HFF-Myc (cell line): ENCODE data around the gene DCAF6.

Source experiments
- DNase-seq: peaks from one replicate; pipeline ENCODE4 v3.0.0-alpha.2; 2011; ENCODE audit warnings: low read depth; ENCODE audit errors: extremely low read depth
- H3K4me3 ChIP-seq: replicated peaks from 2 replicates; pipeline ENCODE4 v1.5.1; 2011; ENCODE audit warnings: low read depth, mild to moderate bottlenecking, control low read depth, low read length
- CTCF ChIP-seq: IDR thresholded peaks from 2 replicates; pipeline ENCODE4 v1.5.1; 2012; ENCODE audit warnings: mild to moderate bottlenecking, low read depth, low read length, control low read depth; ENCODE audit errors: missing control alignments

DCAF6 gene

GRCh38 chr1:168032029-168032428 lies 95.5 kb downstream of the DCAF6 start:
- TF ChIP-seq CTCF = no peak
- no peak for DNase-seq
- no peak overlapping the region for H3K4me3 ChIP-seq

- H3K4me3 ChIP-seq = no peak overlapping the region
- no peak for DNase-seq
- no peak for TF ChIP-seq CTCF
Observed at GRCh38 chr1:168035345-168035744, 98.9 kb downstream of the DCAF6 start.

- DNase-seq = no peak
- no peak for TF ChIP-seq CTCF
Observed at GRCh38 chr1:168042362-168042761, 105.9 kb downstream of the DCAF6 start.

GRCh38 chr1:168045311-168045710 lies 108.8 kb downstream of the DCAF6 start:
- no peak for TF ChIP-seq CTCF
- no peak overlapping the region for H3K4me3 ChIP-seq
- DNase-seq = no peak

More at GRCh38 chr1:168042362-168042761, 105.9 kb downstream of the DCAF6 start:
- H3K4me3 ChIP-seq = no peak overlapping the region

- DNase-seq = no peak
- no peak for TF ChIP-seq CTCF
- no peak overlapping the region for H3K4me3 ChIP-seq
Observed at GRCh38 chr1:168050307-168050706, 113.8 kb downstream of the DCAF6 start.

GRCh38 chr1:168050880-168051279 lies 114.4 kb downstream of the DCAF6 start:
- no peak overlapping the region for H3K4me3 ChIP-seq
- no peak for DNase-seq
- no peak for TF ChIP-seq CTCF

GRCh38 chr1:168053681-168054080 lies 117.2 kb downstream of the DCAF6 start:
- H3K4me3 ChIP-seq = no peak overlapping the region
- no peak for TF ChIP-seq CTCF
- no peak for DNase-seq
